Measurements from ENCODE around the gene NPAS3.

- TF ChIP-seq CTCF (IDR thresholded peaks at IDR 0.05; ENCODE audit: insufficient read depth, low read length) (no peak), GABPA (IDR thresholded peaks at IDR 0.05; ENCODE audit: low read depth) (no peak), POLR2AphosphoS5 (IDR thresholded peaks at IDR 0.05; ENCODE audit: low read depth) (no peak)
Observed at GRCh38 chr14:33457021-33457420, 518.3 kb downstream of the NPAS3 start.

Data from HL-60 (cell line).